Measurements from ENCODE around the gene RARB.
A peak's percentile ranks its signal among the peaks of the same experiment; 100 is the strongest.

The RARB gene

GRCh38 chr3:25427942-25428788 lies at the start of gene RARB:
Gene RARB (plus strand): TSS chr3:25428263. CDS start chr3:25428732, 469 bp downstream.
- DNase-seq = peak; percentile 50 to 59

- no peak for DNase-seq
Observed at GRCh38 chr3:25378786-25379311, 49.2 kb upstream of the RARB start.

GRCh38 chr3:25380222-25380739 lies 47.8 kb upstream of the RARB start:
- no peak for DNase-seq

GRCh38 chr3:25381083-25381482 lies 47.0 kb upstream of the RARB start:
- DNase-seq = no peak

GRCh38 chr3:25384471-25384870 lies 43.6 kb upstream of the RARB start:
- no peak for DNase-seq

GRCh38 chr3:25385807-25386460 lies 42.1 kb upstream of the RARB start:
- no peak for DNase-seq

- DNase-seq = no peak
Observed at GRCh38 chr3:25386686-25387255, 41.3 kb upstream of the RARB start.

GRCh38 chr3:25390605-25391004 lies 37.5 kb upstream of the RARB start:
- no peak for DNase-seq

- DNase-seq = no peak
Observed at GRCh38 chr3:25396251-25396650, 31.8 kb upstream of the RARB start.

- no peak for DNase-seq
Observed at GRCh38 chr3:25396686-25397085, 31.4 kb upstream of the RARB start.

GRCh38 chr3:25397150-25397549 lies 30.9 kb upstream of the RARB start:
- no peak for DNase-seq

- DNase-seq = no peak
Observed at GRCh38 chr3:25400587-25400986, 27.5 kb upstream of the RARB start.

GRCh38 chr3:25403968-25404367 lies 24.1 kb upstream of the RARB start:
- no peak for DNase-seq

- DNase-seq = no peak
Observed at GRCh38 chr3:25404569-25404968, 23.5 kb upstream of the RARB start.

GRCh38 chr3:25405335-25405734 lies 22.7 kb upstream of the RARB start:
- no peak for DNase-seq

GRCh38 chr3:25410703-25411102 lies 17.4 kb upstream of the RARB start:
- DNase-seq = no peak

- no peak for DNase-seq
Observed at GRCh38 chr3:25412269-25412668, 15.8 kb upstream of the RARB start.

GRCh38 chr3:25416176-25416575 lies 11.9 kb upstream of the RARB start:
- DNase-seq = no peak

GRCh38 chr3:25418596-25418995 lies 9.5 kb upstream of the RARB start:
- DNase-seq = no peak

- no peak for DNase-seq
Observed at GRCh38 chr3:25419251-25419650, 8.8 kb upstream of the RARB start.

- DNase-seq = no peak
Observed at GRCh38 chr3:25420147-25420546, 7.9 kb upstream of the RARB start.

- DNase-seq = no peak
Observed at GRCh38 chr3:25420885-25421284, 7.2 kb upstream of the RARB start.

GRCh38 chr3:25421747-25422146 lies 6.3 kb upstream of the RARB start:
- DNase-seq = no peak
